Anterior cingulate cortex (tissue), 58 donors: ENCODE measurements around the gene PDGFB.

Experiments
- DNase-seq, 58 donors: peaks; one replicate each; lab custom pipeline; 2025; lab: John Stamatoyannopoulos, UW

PDGFB gene

GRCh38 chr22:39278040-39278439 is 33.3 kb upstream of the PDGFB start:
- no peak for DNase-seq

- DNase-seq = no peak
These were observed 32.4 kb upstream of the PDGFB start for GRCh38 chr22:39277142-39277607.

GRCh38 chr22:39276440-39277141 is 31.8 kb upstream of the PDGFB start:
- no peak for DNase-seq

- no peak for DNase-seq
These were observed 31.1 kb upstream of the PDGFB start for GRCh38 chr22:39275814-39276439.

- no peak for DNase-seq
These were observed 29.4 kb upstream of the PDGFB start for GRCh38 chr22:39273950-39274887.

GRCh38 chr22:39270792-39271191 is 26.0 kb upstream of the PDGFB start:
- no peak for DNase-seq

- DNase-seq = no peak
These were observed 25.5 kb upstream of the PDGFB start for GRCh38 chr22:39270280-39270679.

GRCh38 chr22:39269095-39269790 is 24.5 kb upstream of the PDGFB start:
- no peak for DNase-seq

GRCh38 chr22:39268645-39269044 is 23.9 kb upstream of the PDGFB start:
- no peak for DNase-seq

GRCh38 chr22:39267974-39268373 is 23.2 kb upstream of the PDGFB start:
- DNase-seq = no peak

- peak in 6 of 58 donors; percentile 16 to 43 (median 26) for DNase-seq
These were observed 21.7 kb upstream of the PDGFB start for GRCh38 chr22:39266398-39267030.

GRCh38 chr22:39265143-39265886 is 20.5 kb upstream of the PDGFB start:
- DNase-seq = no peak

GRCh38 chr22:39264349-39265038 is 19.7 kb upstream of the PDGFB start:
- peak in 13 of 58 donors; percentile 14 to 59 (median 30) for DNase-seq

- no peak for DNase-seq
These were observed 19.0 kb upstream of the PDGFB start for GRCh38 chr22:39263626-39264348.

- no peak for DNase-seq
These were observed 14.9 kb upstream of the PDGFB start for GRCh38 chr22:39259666-39260065.

GRCh38 chr22:39257901-39258475 is 13.2 kb upstream of the PDGFB start:
- no peak for DNase-seq

- DNase-seq = no peak
These were observed 12.2 kb upstream of the PDGFB start for GRCh38 chr22:39256979-39257378.

- no peak for DNase-seq
These were observed 11.4 kb upstream of the PDGFB start for GRCh38 chr22:39256186-39256552.
